ENCODE data around the gene FAM13B.

GRCh38 chr5:138022912-138023311, 10.0 kb downstream of the FAM13B start:
- TF ChIP-seq, protein P1, sequence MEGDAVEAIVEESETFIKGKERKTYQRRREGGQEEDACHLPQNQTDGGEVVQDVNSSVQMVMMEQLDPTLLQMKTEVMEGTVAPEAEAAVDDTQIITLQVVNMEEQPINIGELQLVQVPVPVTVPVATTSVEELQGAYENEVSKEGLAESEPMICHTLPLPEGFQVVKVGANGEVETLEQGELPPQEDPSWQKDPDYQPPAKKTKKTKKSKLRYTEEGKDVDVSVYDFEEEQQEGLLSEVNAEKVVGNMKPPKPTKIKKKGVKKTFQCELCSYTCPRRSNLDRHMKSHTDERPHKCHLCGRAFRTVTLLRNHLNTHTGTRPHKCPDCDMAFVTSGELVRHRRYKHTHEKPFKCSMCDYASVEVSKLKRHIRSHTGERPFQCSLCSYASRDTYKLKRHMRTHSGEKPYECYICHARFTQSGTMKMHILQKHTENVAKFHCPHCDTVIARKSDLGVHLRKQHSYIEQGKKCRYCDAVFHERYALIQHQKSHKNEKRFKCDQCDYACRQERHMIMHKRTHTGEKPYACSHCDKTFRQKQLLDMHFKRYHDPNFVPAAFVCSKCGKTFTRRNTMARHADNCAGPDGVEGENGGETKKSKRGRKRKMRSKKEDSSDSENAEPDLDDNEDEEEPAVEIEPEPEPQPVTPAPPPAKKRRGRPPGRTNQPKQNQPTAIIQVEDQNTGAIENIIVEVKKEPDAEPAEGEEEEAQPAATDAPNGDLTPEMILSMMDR (conservative IDR thresholded peaks at IDR 0.05; ENCODE audit: low read length), result no peak
- TF ChIP-seq EZH2phosphoT487 (IDR thresholded peaks at IDR 0.05; ENCODE audit: borderline replicate concordance), result no peak

Measured in Loucy (cell line).